T-helper 2 cell treated with Interferon-gamma antibody and Interleukin-4, amounts not matched to agents 5 μg/mL and 100 μg/mL, for 36 hours (primary cell): Measurements from ENCODE around the gene KLF13.

ENCODE experiments used
- DNase-seq: peaks from one replicate; pipeline ENCODE4 v3.0.0; 2021; ENCODE audit warnings: low spot score
- H3K27ac Mint-ChIP-seq: one replicate; pipeline ENCODE4 v1.8.0; 2021; ENCODE audit warnings: mild to moderate bottlenecking, mixed read lengths
- H3K27me3 Mint-ChIP-seq: one replicate; pipeline ENCODE4 v1.8.0; 2021; ENCODE audit warnings: low read depth, mixed read lengths
- H3K36me3 Mint-ChIP-seq: one replicate; pipeline ENCODE4 v1.8.0; 2021; ENCODE audit warnings: low read depth, mixed read lengths
- H3K4me1 Mint-ChIP-seq: one replicate; pipeline ENCODE4 v1.8.0; 2021; ENCODE audit warnings: low read depth, mixed read lengths
- H3K4me3 Mint-ChIP-seq: one replicate; pipeline ENCODE4 v1.8.0; 2022; ENCODE audit warnings: mild to moderate bottlenecking, moderate library complexity, mixed read lengths
- H3K9me3 Mint-ChIP-seq: one replicate; pipeline ENCODE4 v1.8.0; 2021; ENCODE audit warnings: mixed read lengths

KLF13 gene

GRCh38 chr15:31338879-31339557 lies 12.4 kb downstream of the KLF13 start:
- Mint-ChIP-seq H3K36me3 (peaks cover 39% of the 10 kb centered on the region), H3K27me3 (no peaks in the 10 kb centered on the region), H3K27ac (peak overlapping the region; percentile 72), H3K4me3 (peak overlapping the region; percentile 72), H3K9me3 (no peaks in the 10 kb centered on the region), H3K4me1 (peaks cover 82% of the 10 kb centered on the region)
- peak; percentile 74 for DNase-seq

- Mint-ChIP-seq H3K4me1 (peaks cover 85% of the 10 kb centered on the region), H3K9me3 (no peaks in the 10 kb centered on the region), H3K27me3 (no peaks in the 10 kb centered on the region), H3K4me3 (no peak overlapping the region), H3K36me3 (peaks cover 41% of the 10 kb centered on the region), H3K27ac (no peak overlapping the region)
- no peak for DNase-seq
Measured at GRCh38 chr15:31339558-31339895, 12.9 kb downstream of the KLF13 start.

DNA sequence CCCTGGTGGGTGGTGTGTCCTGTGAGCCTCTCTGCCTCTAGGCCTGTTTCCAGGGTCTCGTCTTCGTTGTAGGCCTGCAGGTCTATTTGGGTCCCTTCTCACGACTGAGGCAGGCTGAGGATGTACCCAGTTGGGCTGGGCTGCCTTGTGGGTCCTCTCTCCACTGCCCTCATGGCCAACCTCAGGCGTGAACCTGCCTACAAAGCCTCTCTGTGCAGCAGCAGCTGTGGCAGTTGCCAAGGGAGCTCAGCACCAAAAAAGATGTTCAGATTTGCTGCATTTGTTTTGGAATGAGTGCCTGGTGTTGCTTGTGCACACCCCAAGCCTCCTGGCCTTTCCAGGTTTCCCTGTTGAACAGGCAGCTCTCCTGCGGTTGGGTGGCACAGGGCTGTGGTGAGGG lies 13.4 kb downstream of the KLF13 start:
- H3K36me3 Mint-ChIP-seq: peaks cover 37% of the 10 kb centered on the region
- H3K4me1 Mint-ChIP-seq: peaks cover 85% of the 10 kb centered on the region
- H3K9me3 Mint-ChIP-seq: no peaks in the 10 kb centered on the region
- H3K27me3 Mint-ChIP-seq: no peaks in the 10 kb centered on the region
- H3K27ac Mint-ChIP-seq: peak overlapping the region; percentile 80
- H3K4me3 Mint-ChIP-seq: peak overlapping the region; percentile 51
- DNase-seq: no peak

DNA sequence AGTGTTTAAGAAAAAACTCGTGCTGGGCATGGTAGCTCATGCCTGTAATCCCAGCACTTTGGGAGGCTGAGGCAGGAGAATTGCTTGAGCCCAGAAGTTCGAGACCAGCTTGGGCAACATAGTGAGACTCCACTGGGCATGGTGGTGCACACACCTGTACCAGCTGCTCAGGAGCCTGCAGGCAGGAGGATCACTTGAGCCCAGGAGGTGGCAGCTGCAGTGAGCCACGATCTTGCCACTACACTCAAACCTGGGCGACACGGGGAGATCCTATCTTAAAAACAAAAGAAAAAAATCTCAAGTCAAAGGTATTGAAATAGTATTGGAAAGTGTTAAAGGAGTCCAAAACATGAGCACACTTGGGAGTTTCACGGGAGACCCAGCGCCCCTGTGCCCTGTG lies 14.0 kb downstream of the KLF13 start:
- Mint-ChIP-seq H3K27ac (peak overlapping the region; percentile 80), H3K4me3 (peak overlapping the region; percentile 51), H3K4me1 (peaks cover 87% of the 10 kb centered on the region), H3K36me3 (peaks cover 36% of the 10 kb centered on the region), H3K9me3 (no peaks in the 10 kb centered on the region), H3K27me3 (no peaks in the 10 kb centered on the region)
- DNase-seq: no peak

- peak overlapping the region; percentile 51 for H3K4me3 Mint-ChIP-seq
- H3K27me3 Mint-ChIP-seq: no peaks in the 10 kb centered on the region
- H3K9me3 Mint-ChIP-seq: no peaks in the 10 kb centered on the region
- peaks cover 36% of the 10 kb centered on the region for H3K36me3 Mint-ChIP-seq
- H3K4me1 Mint-ChIP-seq: peaks cover 88% of the 10 kb centered on the region
- no peak for DNase-seq
- H3K27ac Mint-ChIP-seq: peak overlapping the region; percentile 80
Measured at GRCh38 chr15:31341071-31341470, 14.4 kb downstream of the KLF13 start.

DNA sequence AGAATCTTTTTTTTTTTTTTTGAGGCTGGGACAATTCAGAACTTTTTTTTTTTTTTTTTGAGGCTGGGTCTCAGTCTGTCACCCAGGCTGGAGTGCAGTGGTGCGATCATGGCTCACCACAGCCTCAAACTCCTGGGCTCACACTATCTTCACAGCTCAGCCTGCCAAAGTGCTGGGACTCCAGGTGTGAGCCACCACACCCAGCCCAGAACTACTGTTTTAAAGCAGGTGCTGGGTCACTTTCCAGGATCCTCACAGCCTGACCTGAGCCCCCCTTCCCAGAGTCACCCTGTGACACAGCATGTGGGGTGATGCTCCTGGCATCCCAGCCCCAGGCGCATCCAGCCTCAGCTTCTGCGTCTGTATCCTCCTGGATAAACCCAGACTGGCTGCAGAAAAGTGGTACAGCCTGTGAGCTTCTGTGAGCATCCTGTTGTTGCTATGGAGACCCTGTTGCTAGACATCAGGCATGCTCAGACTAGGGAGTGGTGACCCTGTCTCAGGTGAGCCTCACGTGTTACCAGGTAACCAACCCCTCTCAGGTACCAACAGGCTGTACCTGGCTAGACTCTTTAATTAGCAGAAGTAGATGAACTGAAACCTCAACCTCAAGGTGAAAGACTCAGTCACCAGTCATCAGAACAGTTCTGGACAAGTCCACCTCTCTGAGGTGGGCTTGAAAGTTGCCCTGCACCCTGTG lies 15.0 kb downstream of the KLF13 start:
- H3K4me3 Mint-ChIP-seq: peak overlapping the region; percentile 51
- no peaks in the 10 kb centered on the region for H3K27me3 Mint-ChIP-seq
- H3K4me1 Mint-ChIP-seq: peaks cover 88% of the 10 kb centered on the region
- H3K9me3 Mint-ChIP-seq: no peaks in the 10 kb centered on the region
- peaks cover 38% of the 10 kb centered on the region for H3K36me3 Mint-ChIP-seq
- H3K27ac Mint-ChIP-seq: peak overlapping the region; percentile 89
- no peak for DNase-seq

DNA sequence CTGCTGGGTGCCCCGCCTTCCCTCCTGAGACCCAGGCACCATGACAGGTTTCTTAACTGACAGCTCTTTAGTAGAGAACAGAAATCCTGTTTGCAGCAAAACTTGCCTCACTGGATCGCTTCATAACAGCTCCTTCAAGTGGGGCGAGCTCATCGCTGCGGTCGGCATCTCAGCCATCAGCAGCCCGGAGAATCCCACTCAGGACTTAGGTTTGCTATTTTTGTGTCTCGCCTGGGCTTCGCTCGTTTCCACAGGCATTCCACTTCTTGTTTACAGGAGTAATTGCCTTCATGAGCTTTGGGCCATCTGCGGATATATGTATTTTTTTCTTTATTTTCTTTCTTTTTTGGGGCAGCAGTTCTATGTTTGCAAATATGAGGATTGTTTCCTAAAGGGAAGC lies 15.7 kb downstream of the KLF13 start:
- no peaks in the 10 kb centered on the region for H3K9me3 Mint-ChIP-seq
- H3K27ac Mint-ChIP-seq: peak overlapping the region; percentile 89
- H3K4me1 Mint-ChIP-seq: peaks cover 88% of the 10 kb centered on the region
- no peaks in the 10 kb centered on the region for H3K27me3 Mint-ChIP-seq
- H3K36me3 Mint-ChIP-seq: peaks cover 39% of the 10 kb centered on the region
- H3K4me3 Mint-ChIP-seq: peak overlapping the region; percentile 88
- DNase-seq: no peak

DNA sequence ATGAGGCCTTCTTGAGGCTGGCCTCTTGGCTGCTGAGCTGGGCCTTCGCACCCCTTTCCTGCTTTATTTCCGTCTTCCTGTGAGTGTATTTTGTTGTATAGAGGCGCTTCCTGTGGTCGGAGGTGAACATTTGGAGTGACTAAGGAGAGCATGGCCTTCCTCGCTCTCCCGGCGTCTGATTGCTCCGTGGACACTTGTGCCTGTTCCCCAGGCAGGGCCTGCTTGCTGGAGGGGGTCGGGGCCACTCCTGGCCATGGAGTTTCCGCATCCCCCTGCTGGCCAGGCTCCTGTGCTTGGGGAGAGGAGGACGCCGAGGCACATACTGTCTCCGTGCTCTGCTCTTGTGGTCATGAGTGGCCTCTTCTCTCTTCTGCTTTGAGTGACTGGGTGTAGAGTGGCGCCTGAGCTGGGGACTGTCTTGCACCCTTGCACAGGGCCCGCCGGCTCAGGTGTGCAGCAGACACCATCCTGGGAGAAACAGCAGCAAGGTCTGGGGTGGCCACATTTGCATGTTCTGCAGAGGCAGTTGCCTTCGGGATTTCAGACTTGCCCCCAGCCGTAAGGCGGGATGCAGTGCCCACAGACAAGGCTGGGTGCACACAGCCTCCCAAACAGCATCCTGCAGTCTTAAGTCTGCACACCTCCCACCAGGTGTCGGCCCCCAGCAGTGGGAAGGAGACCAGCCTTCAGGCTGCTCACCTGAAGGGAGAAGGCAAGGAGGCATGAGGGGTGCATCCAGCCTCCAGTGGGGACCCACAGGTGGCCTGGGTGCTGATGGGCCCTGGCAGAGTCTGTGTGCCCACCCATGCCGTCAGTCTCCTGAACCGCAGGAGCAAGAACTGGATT lies 16.4 kb downstream of the KLF13 start:
- Mint-ChIP-seq H3K27me3 (no peaks in the 10 kb centered on the region), H3K36me3 (peaks cover 42% of the 10 kb centered on the region), H3K9me3 (no peaks in the 10 kb centered on the region)

GRCh38 chr15:31343831-31344230 lies 17.2 kb downstream of the KLF13 start:
- H3K4me3 Mint-ChIP-seq: peak overlapping the region; percentile 88
- H3K27ac Mint-ChIP-seq: peak overlapping the region; percentile 74
- DNase-seq: no peak
- no peaks in the 10 kb centered on the region for H3K9me3 Mint-ChIP-seq
- H3K27me3 Mint-ChIP-seq: no peaks in the 10 kb centered on the region
- H3K36me3 Mint-ChIP-seq: peaks cover 41% of the 10 kb centered on the region
- H3K4me1 Mint-ChIP-seq: peaks cover 88% of the 10 kb centered on the region

More for the DNA sequence above, 16.4 kb downstream of the KLF13 start:
- DNase-seq: no peak
- Mint-ChIP-seq H3K4me3 (peak overlapping the region; percentile 88), H3K27ac (peak overlapping the region; percentile 89), H3K4me1 (peaks cover 87% of the 10 kb centered on the region)

DNA sequence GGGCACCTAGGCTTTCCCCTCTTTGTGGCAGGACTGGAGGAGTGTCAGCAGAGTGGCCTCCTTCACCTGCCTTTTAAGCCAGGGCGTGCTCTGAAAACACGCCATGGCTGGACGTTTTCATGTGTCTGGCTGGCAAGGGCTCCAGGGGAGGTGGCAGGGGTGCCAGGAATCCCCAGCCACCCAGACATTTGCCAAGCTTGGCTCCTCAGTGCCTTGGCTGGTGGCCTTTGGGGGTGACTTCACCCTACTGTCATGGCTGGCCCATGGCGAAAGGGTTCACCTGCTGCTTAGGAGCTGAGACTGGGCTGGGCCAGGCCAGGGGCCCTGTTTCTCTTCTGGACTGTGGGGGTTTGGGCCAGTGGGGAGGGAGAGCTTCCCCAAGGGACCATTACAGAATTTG lies 17.6 kb downstream of the KLF13 start:
- peak overlapping the region; percentile 88 for H3K4me3 Mint-ChIP-seq
- H3K27ac Mint-ChIP-seq: peak overlapping the region; percentile 97
- no peaks in the 10 kb centered on the region for H3K27me3 Mint-ChIP-seq
- H3K4me1 Mint-ChIP-seq: peaks cover 86% of the 10 kb centered on the region
- peaks cover 40% of the 10 kb centered on the region for H3K36me3 Mint-ChIP-seq
- H3K9me3 Mint-ChIP-seq: no peaks in the 10 kb centered on the region
- DNase-seq: no peak

DNA sequence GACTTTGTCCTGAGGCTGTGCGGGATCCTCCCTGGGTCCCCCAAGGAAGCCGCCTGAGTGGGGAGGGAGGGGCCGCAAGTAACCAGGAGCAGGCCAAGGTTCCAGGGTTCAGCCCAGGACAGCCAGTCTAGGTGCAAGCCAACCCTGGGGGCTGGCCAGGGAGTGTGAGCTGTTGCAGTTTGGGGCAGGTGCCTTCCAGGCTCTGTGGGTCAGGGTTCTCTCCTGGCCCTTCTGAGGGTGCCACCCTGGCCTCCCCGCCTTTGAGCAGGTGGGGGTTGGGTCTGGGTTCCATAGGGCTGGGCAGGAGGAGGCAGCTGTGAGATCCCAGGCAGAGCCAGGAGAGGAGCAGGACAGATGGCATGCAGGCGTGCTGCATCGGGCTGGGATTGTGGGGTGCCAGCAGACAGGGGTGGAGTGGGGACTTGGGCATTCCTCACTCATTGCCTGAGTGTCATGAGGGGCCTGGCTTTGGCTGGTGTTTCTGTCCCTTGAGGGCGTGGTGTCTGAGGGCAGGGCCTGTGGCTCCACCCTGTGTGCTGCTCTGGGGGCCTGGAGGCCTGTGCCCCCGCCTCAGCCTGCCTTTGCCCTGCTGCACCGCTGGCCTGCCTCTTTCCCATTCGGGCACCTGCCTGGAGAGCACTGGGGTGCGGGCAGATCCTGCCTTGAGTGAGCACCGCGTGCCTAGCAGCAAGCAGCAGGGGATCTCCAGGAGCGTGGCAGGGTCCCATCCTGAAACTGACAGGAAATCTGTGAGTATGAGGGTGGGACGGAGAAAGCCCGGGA lies 18.4 kb downstream of the KLF13 start:
- H3K36me3 Mint-ChIP-seq: peaks cover 45% of the 10 kb centered on the region

DNA sequence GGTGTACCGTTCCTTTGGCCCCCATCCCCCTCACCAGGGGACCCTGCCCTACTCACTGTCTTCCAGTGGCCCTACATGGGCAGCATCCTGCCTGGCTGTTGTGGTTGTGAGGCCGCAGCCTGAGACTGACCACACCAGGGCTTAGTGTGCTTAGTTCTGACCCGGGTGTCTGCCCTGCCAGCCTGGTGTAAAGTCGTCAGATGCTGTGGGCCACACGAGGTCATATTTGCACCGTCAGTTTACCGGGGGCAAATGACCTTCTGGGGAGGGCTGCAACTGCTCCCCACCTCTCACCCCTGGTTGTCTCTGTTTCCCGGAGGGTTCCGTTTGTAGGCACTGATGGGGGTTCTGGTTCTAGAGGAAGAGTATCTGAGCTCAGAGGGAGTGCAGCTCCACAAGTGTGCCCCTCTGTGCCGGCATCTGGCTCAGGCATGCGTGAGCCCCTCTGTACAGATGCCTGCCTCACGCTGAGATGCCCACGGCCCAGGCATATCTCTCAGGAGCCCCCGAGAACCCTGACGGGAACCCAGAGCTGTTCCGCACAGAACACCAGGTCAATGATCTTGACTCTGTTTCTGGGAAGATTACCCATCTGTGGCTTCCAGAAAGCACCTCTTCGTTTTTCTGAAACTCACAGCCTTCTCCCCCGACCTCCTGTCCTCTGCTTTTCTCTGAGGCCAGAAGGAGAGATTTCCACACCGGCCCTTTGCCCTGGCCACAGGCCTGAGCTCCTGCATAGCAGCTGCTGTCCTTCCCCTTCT lies 19.2 kb downstream of the KLF13 start:
- Mint-ChIP-seq H3K36me3 (peaks cover 44% of the 10 kb centered on the region), H3K27me3 (no peaks in the 10 kb centered on the region)
- DNase-seq: no peak

More for the DNA sequence above, 18.4 kb downstream of the KLF13 start:
- H3K4me3 Mint-ChIP-seq: peak overlapping the region; percentile 88
- no peaks in the 10 kb centered on the region for H3K9me3 Mint-ChIP-seq
- H3K27me3 Mint-ChIP-seq: no peaks in the 10 kb centered on the region
- no peak for DNase-seq
- H3K27ac Mint-ChIP-seq: peak overlapping the region; percentile 97
- peaks cover 89% of the 10 kb centered on the region for H3K4me1 Mint-ChIP-seq

More for the DNA sequence above, 19.2 kb downstream of the KLF13 start:
- Mint-ChIP-seq H3K4me1 (peaks cover 88% of the 10 kb centered on the region), H3K9me3 (no peaks in the 10 kb centered on the region), H3K27ac (peak overlapping the region; percentile 97), H3K4me3 (peak overlapping the region; percentile 88)
